Adrenal gland (tissue), 12 donors: ENCODE results near the gene ZDHHC18. TPM values are rescaled to one million over a fixed set of nuclear protein-coding genes. Genes with fewer than 3 reads are reported as not detected.
"Not testable (repeated sequence)": the region's sequence is repeated elsewhere in the genome, so short reads cannot be mapped to it uniquely, and the experiment has no call there.

ENCODE experiments used
- DNase-seq, 7 donors: peaks; one replicate each; pipeline ENCODE4 v3.0.0-alpha.2; 2019 to 2020
- H3K27ac ChIP-seq, 5 donors: fragments of 200-600 bp; sonication (generic) in 4 of 5; 1 replicate in 3 of 5; 2 replicates in 2 of 5; pipeline versions ENCODE4 v1.5.1 to v1.8.0; 2016 to 2020; ENCODE audit warnings: mild to moderate bottlenecking in 1 of 5
- H3K27me3 ChIP-seq: fragments of 200-600 bp; 2 replicates; pipeline ENCODE4 v1.8.0; 2021
- H3K36me3 ChIP-seq, 2 donors: fragments of 200-600 bp; replicated peaks in 1 of 2; 1 replicate in 1 of 2; 2 replicates in 1 of 2; pipeline versions ENCODE4 v1.5.1 to v1.8.0; 2018 to 2022
- H3K4me1 ChIP-seq, 2 donors: fragments of 200-600 bp; replicated peaks in 1 of 2; 1 replicate in 1 of 2; 2 replicates in 1 of 2; pipeline versions ENCODE4 v1.5.1 to v1.8.0; 2018 to 2021
- H3K4me3 ChIP-seq, 4 donors: fragments of 200-600 bp; sonication (generic) in 3 of 4; one replicate each; pipeline ENCODE4 v1.5.1; 2016 to 2018
- H3K9me3 ChIP-seq, 3 donors: fragments of 200-600 bp; sonication (generic) in 1 of 3; replicated peaks in 1 of 3; 1 replicate in 2 of 3; 2 replicates in 1 of 3; pipeline versions ENCODE4 v1.5.1 to v1.8.0; 2016 to 2021
- CTCF ChIP-seq, 6 experiments: fragments of 450-650 bp in 4 of 6; fragments of 200-600 bp in 2 of 6; sonication (generic) in 1 of 6; IDR thresholded peaks; 1 replicate in 5 of 6; 2 replicates in 1 of 6; pipeline versions ENCODE4 v1.5.1 to v1.8.0; 2016 to 2021; ENCODE audit warnings: antibody characterized with exemption in 6 of 6, mild to moderate bottlenecking in 2 of 6, moderate library complexity in 1 of 6
- POLR2A ChIP-seq, 2 donors: fragments of 450-650 bp; IDR thresholded peaks; one replicate each; pipeline ENCODE4 v1.6.1; 2017; ENCODE audit warnings: antibody characterized with exemption in 2 of 2, mild to moderate bottlenecking in 2 of 2, moderate library complexity in 1 of 2
- WGBS, 4 donors: extraction: QIAGEN DNeasy Blood & Tissue Kit in 2 of 4; methylation state at CpG; one replicate each; pipeline versions ENCODE4 v1.1.5 to v1.1.7; 2013 to 2017; 5-methylcytosine and 5-hydroxymethylcytosine counted together
- intact Hi-C, 2 donors: fragments of 100-400 bp; cut with DNase I; formaldehyde crosslinking; loops; one replicate each; pipeline versions ENCODE4 v1.14.1 to v1.15.0; 2022 to 2023
- polyA plus RNA-seq, 3 donors: library from polyadenylated mRNA; stranded (reverse); fragments of 200-250 nt in 2 of 3; fragments of 350-450 nt in 1 of 3; fragmentation: Illumina TruSeq in 1 of 3; extraction: RNeasy Lipid Tissue Mini Kit (QIAGEN cat#74804) in 1 of 3; gene quantifications; one replicate each; pipeline ENCODE4 v1.2.3, GENCODE V29; 2013 to 2014
- total RNA-seq, 9 donors: library from RNA; depleted of rRNA in 4 of 9; stranded (reverse); fragments of >200 nt in 4 of 9; fragments of 120-200 nt in 1 of 9; fragmentation: NEBNext Ultra II Directional in 1 of 9; extraction: Animal tissue kit (Norgen Biotek cat#: 25700) in 1 of 9; gene quantifications; one replicate each; pipeline versions ENCODE4 v1.1.0 to v1.2.4, GENCODE V29; 2013 to 2023
- donor health status: healthy with polysubstance abuse.
- donor health status: Bipolar disorder and iron deficiency.
- donor health status: DM: yes; HTN: yes; CAD: no.
- donor health status: DM: no; HTN: no; CAD: no.
- donor health status: DM: no; HTN: no; CAD: no.
- donor health status: DM: yes; HTN: yes; CAD: no.

Gene ZDHHC18
- total and polyA plus RNA-seq, 12 donors, result 4.9 to 16.5 (median 10.0) TPM

- Histone ChIP-seq H3K4me3 (no peak overlapping the region), H3K36me3 (peaks cover 0 to 31% of the 10 kb centered on the region in 2 donors), H3K4me1 (peaks cover 9 to 31% of the 10 kb centered on the region in 2 donors), H3K27me3 (no peaks in the 10 kb centered on the region), H3K27ac (no peak overlapping the region), H3K9me3 (no peaks in the 10 kb centered on the region)
- WGBS, 4 donors, result 89 to 94% (median 93%) methylated on average over 11 to 16 of the region's 16 CpGs
- no peak for DNase-seq
- intact Hi-C loops, result no loop called here
- TF ChIP-seq POLR2A (IDR thresholded peaks at IDR 0.05) (no peak), CTCF (IDR thresholded peaks at IDR 0.05) (no peak)
These were observed 5.9 kb downstream of the ZDHHC18 start for GRCh38 chr1:26832249-26832960.

DNA sequence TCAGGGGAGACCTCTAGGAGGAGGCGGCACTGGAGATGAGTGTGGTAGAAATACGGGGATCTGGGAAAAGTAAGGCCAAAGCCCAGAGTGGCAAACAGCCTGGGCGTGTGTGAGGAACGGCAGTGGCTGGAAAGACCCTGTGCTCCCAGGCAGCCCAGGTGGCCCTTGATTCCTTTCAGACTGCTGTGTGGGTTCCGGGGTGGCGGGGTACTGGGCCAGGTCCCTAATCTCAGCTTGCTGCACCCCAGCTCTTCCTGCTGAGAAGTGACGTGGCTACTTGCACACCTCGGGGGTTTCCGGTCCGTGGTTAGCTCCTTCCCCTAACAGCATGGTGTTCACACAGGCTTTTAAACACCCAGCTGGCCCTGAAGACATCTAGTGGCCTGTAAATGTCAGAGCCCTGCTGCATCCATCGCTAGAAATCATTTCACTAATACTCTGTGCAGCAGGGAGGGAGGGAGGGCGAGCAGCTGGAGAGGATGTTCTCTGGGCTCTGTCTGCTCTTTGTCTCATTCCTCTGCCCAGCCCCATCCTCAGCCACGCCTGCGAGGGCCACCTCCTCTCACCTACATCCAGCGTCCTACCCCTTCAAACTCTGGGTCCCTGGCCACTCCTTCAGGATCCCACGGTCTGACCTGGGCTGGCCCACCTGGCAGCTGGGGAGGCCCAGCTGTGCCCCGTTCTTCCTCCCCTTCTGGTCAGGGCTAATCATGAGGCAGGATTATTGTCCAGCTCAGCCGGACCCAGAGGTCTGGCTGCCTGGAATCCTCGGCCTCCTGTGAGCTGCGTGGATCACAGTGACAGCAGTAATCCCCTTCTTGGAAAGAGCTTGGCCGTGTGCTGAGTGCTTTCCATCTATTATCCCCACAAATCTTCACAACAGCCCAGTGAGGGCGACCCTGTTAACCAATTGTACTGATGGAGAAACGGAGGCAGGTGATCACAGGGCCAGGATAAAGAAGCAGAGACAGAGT lies 7.2 kb downstream of the ZDHHC18 start:
- no peaks in the 10 kb centered on the region for H3K9me3 ChIP-seq
- TF ChIP-seq CTCF (IDR thresholded peaks at IDR 0.05) (no peak), POLR2A (IDR thresholded peaks at IDR 0.05) (no peak)
- no peak overlapping the region for H3K4me3 ChIP-seq
- peaks cover 0 to 31% of the 10 kb centered on the region in 2 donors for H3K36me3 ChIP-seq
- intact Hi-C loops, result no loop called here
- no peaks in the 10 kb centered on the region for H3K27me3 ChIP-seq
- 82 to 86% (median 85%) methylated on average over 17 to 23 of the region's 23 CpGs for WGBS, 4 donors
- peaks cover 4 to 20% of the 10 kb centered on the region in 2 donors for H3K4me1 ChIP-seq
- no peak for DNase-seq
- no peak overlapping the region for H3K27ac ChIP-seq

DNA sequence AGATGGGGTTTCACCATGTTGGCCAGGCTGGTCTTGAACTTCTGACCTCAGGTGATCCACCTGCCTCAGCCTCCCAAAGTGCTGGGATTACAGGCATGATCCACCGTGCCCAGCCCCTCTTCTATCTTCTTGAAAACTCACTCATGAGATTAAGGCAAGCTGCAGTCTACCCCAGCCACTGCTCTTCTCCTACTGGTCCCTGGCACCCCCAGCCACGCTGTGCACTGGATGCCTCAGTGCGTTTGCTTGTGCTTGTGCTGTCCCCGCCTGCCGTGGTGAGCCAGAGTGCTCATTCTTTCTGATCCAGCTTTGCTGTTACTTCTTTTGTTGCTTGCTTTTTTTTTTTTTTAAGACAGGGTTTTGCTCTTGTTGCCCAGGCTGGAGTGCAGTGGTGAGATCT lies 11.2 kb downstream of the ZDHHC18 start:
- intact Hi-C loops, H3K27me3 ChIP-seq, DNase-seq, H3K4me3 ChIP-seq, H3K27ac ChIP-seq, H3K9me3 ChIP-seq: not testable (repeated sequence)
- H3K36me3 ChIP-seq, result peaks cover 0 to 42% of the 10 kb centered on the region in 2 donors
- WGBS, 4 donors, result 91 to 98% (median 96%) methylated on average over 5 of the region's 5 CpGs
- H3K4me1 ChIP-seq, result peaks cover 4 to 13% of the 10 kb centered on the region in 2 donors

DNA sequence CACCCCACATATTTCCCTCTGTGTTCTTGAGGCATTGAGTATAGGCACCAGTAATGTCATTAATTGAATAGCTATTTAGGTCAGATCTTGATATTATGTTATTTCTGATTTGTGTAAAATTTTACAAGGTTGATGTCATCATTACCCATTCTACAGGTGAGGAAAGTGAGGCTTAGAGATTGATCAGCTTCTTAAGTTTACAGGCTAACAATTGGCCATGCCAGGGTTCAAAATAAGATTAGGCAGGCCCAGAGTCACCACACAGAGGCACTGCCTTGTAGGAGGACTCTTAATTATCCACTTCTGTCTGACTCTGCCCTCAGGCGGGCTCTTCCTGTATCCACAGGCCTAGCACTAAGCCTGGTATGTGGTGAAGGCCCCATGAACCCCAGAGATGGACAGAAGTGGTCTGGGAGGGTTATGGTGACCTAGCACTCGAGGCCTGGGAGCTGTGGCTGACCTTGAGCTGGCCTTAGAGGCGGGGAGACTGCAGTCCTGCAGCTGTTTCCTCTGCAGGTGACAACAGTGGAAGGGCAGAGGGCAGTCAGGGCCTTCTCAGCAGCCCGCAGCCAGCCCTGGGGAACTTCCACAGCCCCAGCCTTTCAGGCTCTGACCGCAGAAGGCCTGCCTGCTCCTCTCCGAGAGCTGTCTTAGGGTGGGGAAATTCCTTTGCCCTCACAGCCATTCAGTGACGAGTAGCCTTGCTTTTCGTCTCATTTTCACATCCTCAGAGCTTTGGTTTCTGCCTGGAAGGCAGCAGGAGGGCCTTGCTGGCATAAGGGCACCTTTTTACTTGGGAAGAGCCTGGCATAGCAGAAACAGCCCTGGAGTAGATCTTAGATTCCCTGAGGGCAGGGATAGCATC lies 12.2 kb downstream of the ZDHHC18 start:
- Histone ChIP-seq H3K9me3 (no peaks in the 10 kb centered on the region), H3K27me3 (no peaks in the 10 kb centered on the region), H3K36me3 (peaks cover 0 to 41% of the 10 kb centered on the region in 2 donors), H3K4me3 (no peak overlapping the region), H3K27ac (peak overlapping the region in 4 of 5 donors; percentile 40 to 88 (median 51)), H3K4me1 (peaks cover 4 to 13% of the 10 kb centered on the region in 2 donors)
- 42 to 100% (median 44%) methylated on average over 1 to 8 of the region's 8 CpGs for WGBS, 4 donors
- intact Hi-C loops, result no loop called here
- peak in 4 of 7 donors; percentile 55 to 58 (median 56) for DNase-seq
- TF ChIP-seq CTCF (IDR thresholded peaks at IDR 0.05) (no peak), POLR2A (IDR thresholded peaks at IDR 0.05) (no peak)
